ENCODE data around the gene RAPGEF4. TPM values are rescaled to one million over a fixed set of nuclear protein-coding genes. Genes with fewer than 3 reads are reported as not detected.

The RAPGEF4 gene
- total RNA-seq, 1 experiment from 2014 or later, result 0.59 TPM

GRCh38 chr2:173030561-173031490 is 295.2 kb downstream of the RAPGEF4 start:
- no peak overlapping the region for H3K4me2 ChIP-seq (ENCODE audit: low read length)
- ChIA-PET CTCF (interaction anchor here (1.2 to 6.5 kb wide), 3 partner anchors 179 to 370 kb away, joined by 4 to 108 read pairs (median 4); no protein-coding TSS in a partner anchor), RAD21 (ENCODE audit: low non-redundant PET in 1 of 2, low total read pairs in 2 of 2, uncharacterized antibody in 2 of 2, unreplicated experiment in 2 of 2) (interaction anchor here in 1 of 2 experiments (0.5 kb wide), 1 partner anchor 310 kb away, joined by 3 read pairs; no protein-coding TSS in a partner anchor), POLR2A (no interaction called here)
- H3K4me1 ChIP-seq (ENCODE audit: control insufficient read depth in 1 of 2, insufficient read depth in 2 of 2, low read length in 2 of 2), result peaks cover 0 to 4% of the 10 kb centered on the region in 2 experiments; a peak in 2 of 4 replicates
- no TSS peak for BruUV-seq (replicated peaks)
- no peaks in the 10 kb centered on the region for H4K20me1 ChIP-seq (ENCODE audit: insufficient read depth)
- DNase-seq (ENCODE audit: low read depth, low spot score) (no peak), ATAC-seq (no peak)
- H2AFZ ChIP-seq (ENCODE audit: low read depth, low read length, poor library complexity, severe bottlenecking), result no peak overlapping the region
- no peak overlapping the region for H3K9ac ChIP-seq (ENCODE audit: low read length)
- H3K79me2 ChIP-seq (ENCODE audit: insufficient read depth, low read length), result no peaks in the 10 kb centered on the region
- no peaks in the 10 kb centered on the region for H3K9me3 ChIP-seq (ENCODE audit: control insufficient read depth in 1 of 2, insufficient read depth in 1 of 2, low read depth in 1 of 2, low read length in 2 of 2)
- intact Hi-C loops (cut with micrococcal nuclease), result no loop called here
- H3K27me3 ChIP-seq (ENCODE audit: insufficient read depth, low read length), result no peaks in the 10 kb centered on the region
- H3K27ac ChIP-seq (ENCODE audit: low read depth, low read length), result no peak overlapping the region
- H3K4me3 ChIP-seq (replicated peaks in 1 of 2; ENCODE audit: low read depth in 1 of 2, low read length in 2 of 2), result no peak overlapping the region
- H3K36me3 ChIP-seq (ENCODE audit: control insufficient read depth in 1 of 2, insufficient read depth in 2 of 2, low read length in 2 of 2), result no peaks in the 10 kb centered on the region
- H3K9me2 ChIP-seq (ENCODE audit: insufficient read depth), result no peaks in the 10 kb centered on the region
- no peak for TF ChIP-seq FOSL1 (IDR thresholded peaks at IDR 0.05; ENCODE audit: low read depth)
- TF ChIP-seq ZNF274 (IDR thresholded peaks at IDR 0.05; ENCODE audit: low read depth, low read length), result no peak
- no peak for TF ChIP-seq POLR2A (IDR thresholded peaks at IDR 0.05; ENCODE audit: borderline replicate concordance, extremely low read depth, insufficient read depth, insufficient read length)
- TF ChIP-seq ZBTB33 (IDR thresholded peaks at IDR 0.05; ENCODE audit: extremely low read depth, insufficient replicate concordance, low read length), result no peak
- no peak for TF ChIP-seq ELF1 (IDR thresholded peaks at IDR 0.05; ENCODE audit: borderline replicate concordance, low read depth)
- TF ChIP-seq CEBPB (IDR thresholded peaks at IDR 0.05; ENCODE audit: low read depth), result no peak
- TF ChIP-seq JUND (IDR thresholded peaks at IDR 0.05), result no peak
- TF ChIP-seq ZFX (IDR thresholded peaks at IDR 0.05), result no peak
- TF ChIP-seq TCF7L2 (IDR thresholded peaks at IDR 0.05; ENCODE audit: borderline replicate concordance, extremely low read depth, insufficient read depth, insufficient read length), result no peak
- TF ChIP-seq CTCF (IDR thresholded peaks at IDR 0.05 in 2 of 3, conservative IDR thresholded peaks at IDR 0.05 in 1 of 3; ENCODE audit: borderline replicate concordance in 1 of 3, insufficient read depth in 1 of 3, low read depth in 2 of 3, low read length in 2 of 3), result no peak
- no peak for TF ChIP-seq MAX (IDR thresholded peaks at IDR 0.05)
- no peak for TF ChIP-seq CBX3 (IDR thresholded peaks at IDR 0.05; ENCODE audit: low read depth)
- TF ChIP-seq SIN3A (IDR thresholded peaks at IDR 0.05; ENCODE audit: low read depth), result no peak
- TF ChIP-seq RAD21 (IDR thresholded peaks at IDR 0.05; ENCODE audit: low read depth), result no peak
- TF ChIP-seq EZH2phosphoT487 (IDR thresholded peaks at IDR 0.05; ENCODE audit: borderline replicate concordance), result no peak
- no peak for TF ChIP-seq POLR2AphosphoS5 (IDR thresholded peaks at IDR 0.05; ENCODE audit: low read depth, low read length)
- TF ChIP-seq EZH2 (IDR thresholded peaks at IDR 0.05), result no peak
- no peak for TF ChIP-seq YY1 (IDR thresholded peaks at IDR 0.05; ENCODE audit: extremely low read depth, insufficient replicate concordance, low read depth, low read length)
- no peak for TF ChIP-seq EGR1 (IDR thresholded peaks at IDR 0.05; ENCODE audit: low read depth)
- TF ChIP-seq SRF (IDR thresholded peaks at IDR 0.05; ENCODE audit: low read depth), result no peak
